SH-SY5Y (cell line): Measurements from ENCODE around the gene SPATA31E1.

ENCODE experiments used
- GATA2 ChIP-seq: IDR thresholded peaks from 2 replicates; pipeline ENCODE4 v1.6.1; 2011; ENCODE audit warnings: mild to moderate bottlenecking, low read depth, low read length
- GATA3 ChIP-seq: IDR thresholded peaks from 2 replicates; pipeline ENCODE4 v1.6.1; 2011; ENCODE audit warnings: low read depth, mild to moderate bottlenecking, low read length, moderate library complexity

DNA sequence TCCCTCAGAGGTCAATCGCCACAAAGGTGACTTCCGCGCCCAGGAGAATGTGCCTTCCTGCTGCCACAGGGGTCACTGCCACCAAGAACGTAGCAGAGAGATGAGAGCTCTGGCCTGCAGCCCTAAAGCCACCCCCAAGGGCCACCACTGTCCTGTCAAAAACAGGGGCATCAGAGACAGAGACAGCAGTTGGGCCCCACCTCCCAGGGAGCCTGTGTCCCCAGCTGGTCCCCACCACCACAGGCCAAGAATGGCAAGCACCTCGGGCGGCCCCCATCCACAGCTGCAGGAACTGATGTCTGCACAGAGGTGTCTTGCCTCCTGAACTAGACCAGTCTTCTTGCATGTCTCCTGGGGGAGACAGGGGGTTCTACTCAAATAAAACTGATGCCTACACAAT, 5.8 kb downstream of the SPATA31E1 start:
- TF ChIP-seq GATA2 (no peak), GATA3 (no peak)
